Smooth muscle cell (in vitro differentiated cells): ENCODE data around the gene TAF6. TPM values are rescaled to one million over a fixed set of nuclear protein-coding genes. Genes with fewer than 3 reads are reported as not detected.
"Not testable (repeated sequence)": the region's sequence is repeated elsewhere in the genome, so short reads cannot be mapped to it uniquely, and the experiment has no call there.

Source experiments
- DNase-seq: peaks from one replicate; lab custom pipeline; 2025; ENCODE audit not compliant: unreplicated experiment; lab: John Stamatoyannopoulos, UW
- H2AFZ ChIP-seq: fragments of 200-600 bp; sonication (generic); 2 replicates; pipeline ENCODE4 v1.6.0; 2016; ENCODE audit warnings: antibody characterized with exemption, low read depth, mild to moderate bottlenecking
- H3F3A ChIP-seq: fragments of 200-600 bp; sonication (generic); 2 replicates; pipeline ENCODE4 v1.6.0; 2017; ENCODE audit warnings: antibody characterized with exemption, low read depth
- H3K27ac ChIP-seq: fragments of 200-600 bp; sonication (generic); 2 replicates; pipeline ENCODE4 v1.5.1; 2016; ENCODE audit warnings: low read depth, mild to moderate bottlenecking
- H3K27me3 ChIP-seq: fragments of 200-600 bp; sonication (generic); 2 replicates; pipeline ENCODE4 v1.6.1; 2016; ENCODE audit warnings: low read depth, mild to moderate bottlenecking
- H3K36me3 ChIP-seq: fragments of 200-600 bp; sonication (generic); 2 replicates; pipeline ENCODE4 v1.5.1; 2016; ENCODE audit warnings: low read depth
- H3K4me1 ChIP-seq: fragments of 200-600 bp; sonication (generic); 2 replicates; pipeline ENCODE4 v1.5.1; 2016; ENCODE audit warnings: low read depth
- H3K4me2 ChIP-seq: fragments of 200-600 bp; sonication (generic); 2 replicates; pipeline ENCODE4 v1.6.0; 2016; ENCODE audit warnings: mild to moderate bottlenecking
- H3K4me3 ChIP-seq: fragments of 200-600 bp; sonication (generic); 2 replicates; pipeline ENCODE4 v1.5.1; 2016; ENCODE audit warnings: mild to moderate bottlenecking
- H3K79me2 ChIP-seq: fragments of 200-600 bp; sonication (generic); 2 replicates; pipeline ENCODE4 v1.6.0; 2016; ENCODE audit warnings: low read depth, mild to moderate bottlenecking
- H3K9ac ChIP-seq: fragments of 200-600 bp; sonication (generic); 2 replicates; pipeline ENCODE4 v1.6.0; 2016; ENCODE audit warnings: low read depth
- H3K9me3 ChIP-seq: fragments of 200-600 bp; sonication (generic); replicated peaks from 2 replicates; pipeline ENCODE4 v1.5.1; 2016; ENCODE audit warnings: low read depth
- H4K20me1 ChIP-seq: fragments of 200-600 bp; sonication (generic); 2 replicates; pipeline ENCODE4 v1.6.0; 2016; ENCODE audit warnings: low read depth
- WGBS: methylation state at CpG from one replicate; pipeline ENCODE4 v1.1.7; 2016; ENCODE audit warnings: low lambda C conversion rate; 5-methylcytosine and 5-hydroxymethylcytosine counted together
- polyA plus RNA-seq: library from polyadenylated mRNA; unstranded; fragments of >200 nt; fragmentation: Nextera tagmentation; extraction: Ambion mirVana; gene quantifications from 2 replicates; pipeline ENCODE4 v1.2.1, GENCODE V29; 2016
- total RNA-seq: library from RNA; depleted of rRNA; stranded (reverse); fragments of >200 nt; gene quantifications from 2 replicates; pipeline ENCODE4 v1.2.3, GENCODE V29; 2014
- TF ChIP-seq, protein P1 (sequence below): fragments of 200-600 bp; sonication (generic); IDR thresholded peaks from 2 replicates; pipeline ENCODE4 v1.5.1; 2017; ENCODE audit warnings: borderline replicate concordance, mild to moderate bottlenecking, antibody characterized with exemption; ENCODE audit not compliant: insufficient read depth, poor library complexity, severe bottlenecking

Gene TAF6
- total and polyA plus RNA-seq, 2 experiments from 2014 or later = 26.6 to 78.0 TPM

GRCh38 chr7:100132697-100133151, 13.6 kb upstream of the TAF6 start:
- Histone ChIP-seq H3K36me3 (no peaks in the 10 kb centered on the region), H3K4me1 (peaks cover 4% of the 10 kb centered on the region), H3K4me3 (no peak overlapping the region), H2AFZ (no peak overlapping the region), H3K27me3 (no peaks in the 10 kb centered on the region), H3K79me2 (no peaks in the 10 kb centered on the region), H4K20me1 (no peaks in the 10 kb centered on the region), H3K9ac (no peak overlapping the region), H3K4me2 (no peak overlapping the region), H3F3A (no peaks in the 10 kb centered on the region), H3K27ac (no peak overlapping the region), H3K9me3 (no peaks in the 10 kb centered on the region)
- WGBS = 20% methylated on average over 3 of the region's 3 CpGs
- TF ChIP-seq, protein P1, sequence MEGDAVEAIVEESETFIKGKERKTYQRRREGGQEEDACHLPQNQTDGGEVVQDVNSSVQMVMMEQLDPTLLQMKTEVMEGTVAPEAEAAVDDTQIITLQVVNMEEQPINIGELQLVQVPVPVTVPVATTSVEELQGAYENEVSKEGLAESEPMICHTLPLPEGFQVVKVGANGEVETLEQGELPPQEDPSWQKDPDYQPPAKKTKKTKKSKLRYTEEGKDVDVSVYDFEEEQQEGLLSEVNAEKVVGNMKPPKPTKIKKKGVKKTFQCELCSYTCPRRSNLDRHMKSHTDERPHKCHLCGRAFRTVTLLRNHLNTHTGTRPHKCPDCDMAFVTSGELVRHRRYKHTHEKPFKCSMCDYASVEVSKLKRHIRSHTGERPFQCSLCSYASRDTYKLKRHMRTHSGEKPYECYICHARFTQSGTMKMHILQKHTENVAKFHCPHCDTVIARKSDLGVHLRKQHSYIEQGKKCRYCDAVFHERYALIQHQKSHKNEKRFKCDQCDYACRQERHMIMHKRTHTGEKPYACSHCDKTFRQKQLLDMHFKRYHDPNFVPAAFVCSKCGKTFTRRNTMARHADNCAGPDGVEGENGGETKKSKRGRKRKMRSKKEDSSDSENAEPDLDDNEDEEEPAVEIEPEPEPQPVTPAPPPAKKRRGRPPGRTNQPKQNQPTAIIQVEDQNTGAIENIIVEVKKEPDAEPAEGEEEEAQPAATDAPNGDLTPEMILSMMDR = peak; percentile 67
- DNase-seq = no peak

- H3K27me3 ChIP-seq = no peaks in the 10 kb centered on the region
- TF ChIP-seq, protein P1 = no peak
- no peak for DNase-seq
- H3K4me3 ChIP-seq = no peak overlapping the region
- no peak overlapping the region for H3K4me2 ChIP-seq
- no peaks in the 10 kb centered on the region for H3K36me3 ChIP-seq
- no peaks in the 10 kb centered on the region for H3F3A ChIP-seq
- no peak overlapping the region for H2AFZ ChIP-seq
- H3K4me1 ChIP-seq = peaks cover 4% of the 10 kb centered on the region
- H3K9me3 ChIP-seq = no peaks in the 10 kb centered on the region
- no peaks in the 10 kb centered on the region for H4K20me1 ChIP-seq
- H3K27ac ChIP-seq = no peak overlapping the region
- H3K9ac ChIP-seq = no peak overlapping the region
- no peaks in the 10 kb centered on the region for H3K79me2 ChIP-seq
- 79% methylated on average over 7 of the region's 7 CpGs for WGBS
Measured at GRCh38 chr7:100132126-100132525, 13.0 kb upstream of the TAF6 start.

GRCh38 chr7:100130608-100131453, 11.7 kb upstream of the TAF6 start:
- DNase-seq = peak; percentile 43
- H3K9ac ChIP-seq = no peak overlapping the region
- H3K4me3 ChIP-seq = peak overlapping the region; percentile 29

DNA sequence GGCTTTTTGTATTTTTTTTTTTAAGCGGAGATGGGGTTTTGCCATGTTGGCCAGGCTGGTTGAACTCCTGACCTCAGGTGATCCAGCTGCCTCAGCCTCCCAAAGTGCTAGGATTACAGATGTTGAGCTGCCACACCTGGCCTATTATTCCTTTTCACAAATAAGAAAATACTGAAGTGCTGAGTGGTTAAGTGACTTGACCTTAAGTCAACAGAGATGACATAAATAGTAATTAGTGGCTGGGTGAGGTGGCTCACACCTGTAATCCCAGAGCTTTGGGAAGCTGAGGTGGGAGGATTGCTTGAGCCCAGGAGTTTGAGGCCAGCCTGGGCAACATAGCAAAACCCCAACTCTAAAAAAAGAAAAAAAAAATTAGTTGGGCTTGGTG, 11.1 kb upstream of the TAF6 start:
- H4K20me1 ChIP-seq, H3K27ac ChIP-seq, DNase-seq, H3K9ac ChIP-seq, H3K9me3 ChIP-seq, H3K27me3 ChIP-seq, H3K36me3 ChIP-seq, H2AFZ ChIP-seq, H3K4me2 ChIP-seq, H3K4me3 ChIP-seq, H3K4me1 ChIP-seq, H3K79me2 ChIP-seq, H3F3A ChIP-seq: not testable (repeated sequence)
- WGBS = 64% methylated on average over 1 of the region's 1 CpG

More at GRCh38 chr7:100130608-100131453, 11.7 kb upstream of the TAF6 start:
- H4K20me1 ChIP-seq = no peaks in the 10 kb centered on the region
- 15% methylated on average over 24 of the region's 24 CpGs for WGBS
- H3K4me1 ChIP-seq = peaks cover 8% of the 10 kb centered on the region
- H3K79me2 ChIP-seq = no peaks in the 10 kb centered on the region
- TF ChIP-seq, protein P1 = peak; percentile 89
- H2AFZ ChIP-seq = no peak overlapping the region
- H3K27me3 ChIP-seq = no peaks in the 10 kb centered on the region
- H3K27ac ChIP-seq = no peak overlapping the region
- peaks cover 6% of the 10 kb centered on the region for H3F3A ChIP-seq
- peak overlapping the region; percentile 79 for H3K4me2 ChIP-seq
- H3K36me3 ChIP-seq = no peaks in the 10 kb centered on the region
- H3K9me3 ChIP-seq = no peaks in the 10 kb centered on the region
